Kasumi-1 (cell line): ENCODE results near the gene C17orf100.

Experiments
- DNase-seq, 2 experiments: peaks; one replicate each; lab custom pipeline; 2025; lab: John Stamatoyannopoulos, UW

Gene C17orf100

DNA sequence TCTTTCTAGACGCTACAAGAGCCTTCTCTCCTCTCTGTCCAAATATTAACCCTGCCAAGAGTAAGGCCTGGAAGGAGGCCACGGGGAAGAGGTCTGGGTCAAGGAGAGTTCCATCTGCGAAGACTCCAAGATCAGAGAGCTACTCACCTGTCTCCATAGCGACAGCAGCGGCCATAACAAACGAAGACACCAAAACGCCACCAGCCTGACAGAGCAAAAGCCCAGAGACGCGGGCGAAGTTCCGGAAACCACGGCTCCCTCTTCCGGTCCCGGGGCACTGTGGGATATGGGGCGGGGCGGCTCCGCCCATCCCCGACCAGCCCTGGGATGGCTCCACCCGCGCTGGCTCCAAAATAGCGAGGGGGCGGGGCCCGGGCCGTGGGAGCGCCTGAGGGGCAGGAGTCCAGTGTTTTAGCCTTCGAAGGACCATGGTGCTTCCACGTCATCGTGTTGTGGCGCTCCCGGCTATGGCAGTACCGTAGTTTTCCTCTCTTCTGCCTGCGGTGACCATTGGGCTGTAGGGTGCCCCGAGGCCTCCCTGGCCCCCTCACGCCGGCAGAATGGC lies at the start of gene C17orf100, which contains the start of gene MED31:
TSS of gene C17orf100 (plus strand) at position 409 of the 565 bp plus-strand sequence. CDS start at position 561, 152 bp downstream.
TSS of gene MED31 (minus strand) at position 252 of the 565 bp plus-strand sequence. CDS start at position 175, 77 bp downstream.
- DNase-seq = peak; percentile 70 to 75

DNA sequence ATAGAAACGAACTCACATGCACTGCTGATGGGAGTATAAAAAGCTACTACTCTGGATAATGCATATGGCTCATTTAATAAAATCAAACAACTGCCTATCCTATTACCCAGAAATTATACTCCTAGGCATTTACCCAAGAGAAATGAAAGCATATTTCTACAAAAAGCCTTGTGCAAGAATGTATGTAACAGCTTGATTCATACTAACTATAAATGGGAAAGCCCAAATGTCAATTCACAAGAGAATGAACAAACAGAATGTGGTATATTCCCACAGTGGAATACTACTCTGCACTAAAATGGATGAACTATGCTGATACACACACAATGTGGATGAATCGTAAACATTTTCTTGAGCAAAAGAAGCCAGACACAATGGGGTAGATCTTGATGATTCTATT lies 49.4 kb upstream of the C17orf100 start:
- no peak for DNase-seq

DNA sequence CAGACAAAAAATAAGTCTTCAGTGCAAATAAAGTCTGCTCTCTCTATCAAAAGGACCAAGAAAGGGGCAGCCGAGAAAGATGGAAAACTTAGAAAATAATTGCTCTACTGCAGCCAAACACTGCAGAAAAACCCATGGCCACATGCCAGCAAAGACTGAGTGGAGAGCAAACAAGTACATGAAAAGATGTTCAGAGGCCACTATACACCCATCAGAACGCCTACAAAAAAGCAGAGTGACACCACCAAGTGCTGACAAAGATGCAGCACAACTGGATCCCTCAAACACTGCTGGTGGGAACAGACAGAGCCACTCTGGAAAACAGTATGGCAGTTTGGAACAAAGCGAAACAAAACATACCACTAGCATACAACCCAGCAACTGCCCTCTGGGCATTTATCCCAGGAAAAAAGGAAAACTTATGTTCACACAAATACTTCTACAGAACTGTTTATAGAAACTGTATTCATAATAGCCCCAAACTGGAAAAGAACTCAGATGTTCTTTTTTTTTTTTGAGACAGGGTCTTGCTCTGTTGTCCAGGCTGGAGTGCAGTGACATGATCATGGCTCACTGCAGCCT lies 47.7 kb upstream of the C17orf100 start:
- DNase-seq = no peak

DNA sequence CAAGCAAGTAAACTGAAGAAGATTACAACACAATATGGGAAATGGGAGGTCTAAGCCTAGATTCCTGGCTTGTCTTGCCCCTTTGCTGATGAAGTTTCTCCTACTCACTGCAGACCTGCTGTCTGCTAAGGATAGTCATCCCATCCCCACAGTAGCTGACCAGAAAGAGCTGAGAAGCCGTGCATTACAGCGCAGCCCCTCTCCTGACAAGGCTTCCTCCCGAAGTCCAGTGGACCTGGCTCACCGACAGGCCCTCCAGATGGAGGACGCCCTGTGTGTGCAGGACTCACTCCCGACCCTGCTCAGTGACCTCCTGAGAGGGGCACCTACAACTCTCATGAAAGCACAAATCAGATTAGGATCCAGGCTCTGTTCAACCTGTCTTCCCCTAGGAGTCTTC lies 46.4 kb upstream of the C17orf100 start:
- DNase-seq = no peak

DNA sequence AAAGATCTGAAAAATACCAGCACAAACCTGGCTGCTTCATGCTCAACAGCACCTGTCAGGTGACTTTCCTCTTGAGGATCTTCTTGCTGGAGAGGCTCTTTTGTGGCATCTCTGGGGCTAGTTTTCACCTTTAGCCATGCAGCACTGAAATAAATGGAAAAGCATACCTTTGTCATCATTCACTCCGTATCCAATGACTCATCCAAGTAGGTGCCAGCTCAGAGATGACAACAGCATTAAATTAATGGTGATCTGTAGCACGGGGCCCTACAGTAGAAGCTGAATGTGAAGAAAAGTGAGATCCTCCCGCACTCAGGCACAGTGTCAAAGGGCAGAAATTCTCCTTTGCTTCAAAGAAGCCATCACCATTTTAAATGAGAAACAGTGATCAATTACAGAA lies 43.2 kb upstream of the C17orf100 start:
- DNase-seq = no peak

DNA sequence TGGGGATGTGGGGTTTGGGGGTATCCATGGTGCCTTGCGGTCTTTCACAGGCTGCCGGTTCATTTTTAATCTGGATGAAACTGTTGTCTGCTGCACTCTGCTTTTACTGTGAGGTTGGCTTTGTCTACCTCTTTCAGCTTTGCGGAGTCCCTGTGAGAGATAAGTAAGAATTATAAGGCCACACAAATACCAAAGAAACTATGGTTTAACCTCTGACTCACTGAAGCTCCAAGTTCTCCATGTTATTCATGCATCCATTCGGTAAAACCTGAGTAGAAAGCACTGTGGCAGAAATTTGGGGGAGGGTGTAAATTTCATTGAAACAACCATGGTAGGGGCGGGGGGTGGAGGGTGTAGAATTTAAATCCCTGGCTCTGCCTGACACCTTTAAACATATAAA lies 41.6 kb upstream of the C17orf100 start:
- DNase-seq = no peak

DNA sequence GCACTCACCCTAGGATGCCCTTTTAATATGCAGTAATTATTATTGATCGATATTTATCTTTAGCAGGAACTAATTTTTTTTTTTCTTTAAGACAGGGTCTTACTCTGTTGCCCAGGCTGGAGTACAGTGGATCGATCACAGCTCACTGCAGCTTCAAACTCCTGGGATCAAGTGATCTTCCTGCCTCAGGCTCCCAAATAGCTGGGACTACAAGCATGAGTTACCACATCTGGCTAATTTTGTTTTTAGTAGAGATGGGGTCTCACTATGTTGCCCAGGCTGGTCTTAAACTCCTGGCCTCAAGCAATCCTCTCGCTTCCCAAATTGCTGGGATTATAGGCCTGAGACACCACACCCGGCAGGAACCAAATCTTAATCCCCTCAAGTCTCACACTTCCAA lies 40.3 kb upstream of the C17orf100 start:
- DNase-seq = no peak

DNA sequence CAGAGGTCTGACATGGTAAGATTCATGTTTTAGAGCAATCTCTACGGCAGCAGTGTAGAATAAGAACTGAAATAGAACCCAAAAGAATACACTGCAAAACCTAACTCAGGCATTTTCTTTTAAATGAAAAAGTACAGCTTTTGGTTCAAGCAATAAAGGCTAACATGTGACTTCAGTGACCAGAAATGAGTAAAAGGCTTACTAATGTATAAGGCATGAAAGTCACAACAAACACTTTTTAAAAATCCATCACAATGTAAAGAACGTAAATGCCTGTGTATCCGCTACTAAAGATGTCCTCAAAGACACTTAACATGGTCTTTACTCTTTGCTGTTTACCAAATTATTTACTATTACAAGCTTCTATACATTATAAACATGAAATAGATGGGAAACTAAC lies 27.6 kb upstream of the C17orf100 start:
- DNase-seq = no peak

DNA sequence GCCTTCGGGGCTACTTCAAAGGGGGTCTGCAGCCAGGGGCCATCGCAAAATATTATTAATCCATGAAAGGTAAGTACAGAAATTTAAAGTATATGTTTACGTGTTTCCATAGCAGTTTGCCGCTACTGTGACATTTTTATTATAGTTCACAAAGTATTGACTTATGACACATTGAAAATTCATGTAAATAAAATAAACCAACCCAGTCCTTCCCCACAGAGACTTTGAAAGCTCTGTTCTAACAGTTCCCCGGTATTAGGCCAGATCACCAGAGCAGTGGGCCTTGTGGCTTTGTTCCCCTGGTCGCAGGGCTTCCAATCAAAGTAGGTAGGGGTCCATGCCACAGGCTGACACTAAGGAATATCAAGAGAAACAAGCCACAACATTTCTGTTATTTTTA lies 24.9 kb upstream of the C17orf100 start:
- DNase-seq = no peak

DNA sequence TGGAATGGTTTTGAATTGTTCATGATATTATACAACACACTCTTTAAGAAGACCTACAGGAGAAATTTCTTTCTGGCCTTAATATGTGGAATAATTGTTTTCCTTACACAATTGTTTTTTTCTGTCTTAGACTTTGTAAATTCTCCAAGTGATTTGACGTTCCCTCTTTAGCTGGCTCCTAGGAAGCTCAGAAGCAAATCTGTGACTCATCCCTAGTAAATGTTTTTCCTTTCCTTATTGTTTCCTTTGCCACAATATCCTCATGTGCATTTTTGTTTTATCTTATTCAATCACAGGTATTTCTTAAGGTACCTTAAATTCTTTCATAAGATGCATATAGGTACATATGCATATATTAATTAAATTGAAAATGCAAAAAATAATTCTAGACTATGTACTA lies 24.5 kb upstream of the C17orf100 start:
- no peak for DNase-seq

DNA sequence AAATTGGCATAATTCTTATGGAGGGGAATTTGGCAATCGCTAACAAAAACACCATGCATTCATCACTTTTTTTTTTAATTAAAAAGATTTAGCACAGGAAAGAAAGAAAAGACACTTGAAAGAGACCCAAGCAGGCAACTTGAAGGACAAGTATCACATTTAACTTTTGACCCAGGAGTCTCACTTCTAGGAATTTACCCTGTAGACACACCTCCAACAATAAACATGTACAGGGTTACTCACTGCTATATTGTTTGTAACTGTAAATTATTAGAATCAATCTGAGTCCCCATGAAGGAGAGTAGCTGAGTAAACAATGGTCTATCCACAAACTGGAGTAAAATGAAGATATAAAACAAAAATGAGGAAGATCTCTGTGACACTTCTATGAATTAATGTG lies 21.2 kb upstream of the C17orf100 start:
- no peak for DNase-seq

DNA sequence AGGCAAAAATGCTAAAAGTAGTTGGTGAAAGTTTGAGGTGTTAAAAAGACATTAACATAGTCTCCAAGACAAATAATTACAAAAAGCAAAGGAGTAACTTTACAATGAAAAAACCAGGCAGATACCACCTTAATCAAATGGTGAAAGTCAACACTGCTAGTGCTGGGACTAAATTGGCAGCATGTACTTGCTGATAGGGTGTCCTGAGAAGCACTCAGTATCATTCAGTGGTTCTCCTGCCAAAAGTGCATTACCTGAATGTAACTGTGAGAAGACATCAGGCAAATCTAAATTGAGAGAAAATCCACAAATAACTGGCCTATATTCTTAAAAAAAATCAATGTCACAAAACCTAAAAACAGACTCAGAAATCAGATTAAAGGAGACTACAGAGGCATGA lies 19.0 kb upstream of the C17orf100 start:
- DNase-seq = no peak

DNA sequence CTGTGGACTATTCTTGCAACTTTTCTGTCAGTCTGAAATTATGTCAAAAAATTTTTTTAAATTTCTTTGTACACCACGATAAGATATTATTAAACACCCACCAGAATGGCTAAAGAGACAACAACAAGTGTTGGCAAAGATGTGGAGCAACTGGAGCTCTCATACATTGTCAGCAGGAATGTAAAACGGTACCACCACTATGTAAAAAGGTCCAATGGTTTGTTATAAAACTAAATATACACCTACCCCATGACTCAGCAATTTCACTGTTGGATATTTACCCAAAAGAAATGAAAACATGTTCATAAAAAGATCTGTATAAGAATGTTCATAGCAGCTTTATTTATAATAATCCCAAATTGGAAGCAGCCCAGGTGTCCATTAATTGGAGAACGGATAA lies 18.3 kb upstream of the C17orf100 start:
- DNase-seq = no peak

DNA sequence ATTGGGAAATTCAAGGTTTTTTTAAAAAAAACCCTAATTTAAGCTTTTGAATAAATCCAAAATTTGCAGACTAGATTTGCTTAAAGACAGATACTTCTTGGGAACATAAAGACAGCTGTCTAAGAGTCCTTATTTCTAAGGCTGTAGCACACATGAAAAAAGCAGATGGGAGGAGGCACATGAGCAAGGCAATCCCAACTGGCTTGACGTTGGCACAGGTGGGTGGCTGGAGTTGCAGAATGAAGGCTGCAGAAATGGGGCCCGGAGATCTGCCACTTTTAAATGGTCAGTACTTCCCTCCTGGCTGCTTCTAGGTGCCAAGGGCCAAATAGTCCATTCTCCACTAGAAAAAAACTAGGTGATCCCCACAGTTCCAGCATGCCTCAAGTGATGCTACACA lies 15.5 kb upstream of the C17orf100 start:
- no peak for DNase-seq

DNA sequence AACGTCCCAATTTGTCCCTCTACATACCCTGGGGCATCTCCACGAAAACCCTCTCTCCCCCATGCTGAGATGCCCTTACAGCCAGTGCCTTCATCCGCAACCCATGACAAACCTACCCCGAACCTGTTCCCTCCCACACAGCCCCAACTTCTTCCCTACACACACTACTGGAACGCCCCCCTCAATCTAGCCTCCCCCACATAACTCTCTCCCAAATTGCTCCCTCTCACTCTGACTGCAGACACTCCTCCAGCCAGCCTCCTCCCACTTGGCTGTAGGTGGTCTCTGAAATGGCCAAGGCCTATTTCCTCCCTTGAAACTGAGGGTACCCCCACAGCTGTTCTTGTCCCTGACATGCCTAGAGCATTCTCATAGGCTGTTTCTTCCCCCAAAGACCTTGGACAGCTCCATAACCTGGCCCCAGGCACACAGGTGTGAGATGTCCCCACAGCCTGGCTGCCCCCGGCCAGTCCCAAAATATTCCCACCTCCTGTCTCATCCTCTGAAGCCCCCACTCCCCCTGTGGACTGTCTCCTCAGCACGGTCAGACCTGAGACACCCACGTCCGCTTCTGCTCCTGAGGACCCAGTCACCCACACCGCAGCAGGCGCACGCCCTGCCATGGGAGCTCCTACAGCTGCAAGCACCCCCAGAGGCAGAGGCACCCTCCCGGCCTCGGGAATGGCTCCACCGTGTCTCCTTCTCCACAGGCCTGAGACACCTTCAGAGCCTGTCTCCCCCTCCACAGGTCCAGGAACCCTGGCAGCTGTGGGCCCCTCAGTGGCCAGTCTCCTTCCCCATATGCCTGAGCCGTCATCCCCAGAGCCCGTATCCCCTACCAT lies 14.7 kb upstream of the C17orf100 start:
- DNase-seq = no peak

DNA sequence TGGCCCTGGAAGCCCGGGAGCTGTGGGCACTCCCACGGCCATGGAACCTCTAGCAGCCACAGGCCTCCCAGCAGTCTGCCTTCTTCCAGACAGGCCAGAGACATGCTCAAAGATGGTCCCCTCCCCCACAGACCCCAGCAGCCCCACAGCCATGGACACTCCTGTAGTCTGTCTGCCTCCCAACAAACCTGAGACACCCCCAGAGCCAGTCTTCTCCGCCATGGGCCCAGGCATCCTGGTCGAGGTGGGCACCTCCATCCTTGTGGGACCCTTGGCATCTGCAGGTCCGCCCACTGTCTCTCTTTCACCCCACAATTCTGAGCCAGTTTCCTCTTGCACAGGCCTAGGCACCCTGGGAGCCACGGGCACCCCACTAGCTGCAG lies 14.1 kb upstream of the C17orf100 start:
- no peak for DNase-seq

DNA sequence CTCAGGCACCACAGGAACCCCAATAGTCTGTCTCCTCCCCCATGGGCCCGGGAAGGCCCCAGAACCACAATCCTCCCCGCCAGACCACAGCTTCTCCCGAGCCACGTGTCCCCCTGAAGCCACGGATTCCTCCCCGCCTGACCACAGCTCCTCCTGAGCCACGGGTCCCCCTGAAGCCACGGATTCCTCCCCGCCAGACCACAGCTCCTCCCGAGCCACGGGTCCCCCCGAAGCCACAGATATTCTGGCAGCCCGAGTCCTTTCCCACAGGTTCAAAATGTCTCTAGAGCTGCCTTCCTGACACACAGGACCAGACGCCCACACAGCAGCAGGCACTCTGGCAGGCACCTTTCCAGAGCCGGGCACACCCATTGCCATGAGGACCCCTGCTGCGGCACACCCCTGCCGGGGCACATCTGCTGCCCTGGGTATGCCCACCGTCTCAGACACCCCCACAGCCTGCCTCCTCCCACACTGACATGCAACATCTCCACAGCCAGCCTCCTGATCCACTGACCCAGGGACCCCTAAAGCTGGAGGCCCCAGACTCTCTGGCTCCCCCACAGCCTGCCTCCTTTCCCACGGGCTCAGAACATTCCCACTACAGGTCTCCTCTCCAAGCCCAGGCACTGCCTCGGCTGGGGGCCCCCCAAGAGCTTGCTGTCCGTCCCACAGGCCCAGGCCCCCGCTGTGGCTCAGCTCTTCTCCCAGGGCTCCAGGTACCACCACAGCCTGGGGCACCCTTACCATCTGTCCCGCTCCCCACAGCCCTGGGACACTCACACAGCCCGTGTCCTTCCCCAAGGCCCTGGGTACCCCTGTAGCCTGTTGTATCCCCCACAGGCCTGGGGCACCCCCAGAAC lies 13.3 kb upstream of the C17orf100 start:
- DNase-seq = no peak

DNA sequence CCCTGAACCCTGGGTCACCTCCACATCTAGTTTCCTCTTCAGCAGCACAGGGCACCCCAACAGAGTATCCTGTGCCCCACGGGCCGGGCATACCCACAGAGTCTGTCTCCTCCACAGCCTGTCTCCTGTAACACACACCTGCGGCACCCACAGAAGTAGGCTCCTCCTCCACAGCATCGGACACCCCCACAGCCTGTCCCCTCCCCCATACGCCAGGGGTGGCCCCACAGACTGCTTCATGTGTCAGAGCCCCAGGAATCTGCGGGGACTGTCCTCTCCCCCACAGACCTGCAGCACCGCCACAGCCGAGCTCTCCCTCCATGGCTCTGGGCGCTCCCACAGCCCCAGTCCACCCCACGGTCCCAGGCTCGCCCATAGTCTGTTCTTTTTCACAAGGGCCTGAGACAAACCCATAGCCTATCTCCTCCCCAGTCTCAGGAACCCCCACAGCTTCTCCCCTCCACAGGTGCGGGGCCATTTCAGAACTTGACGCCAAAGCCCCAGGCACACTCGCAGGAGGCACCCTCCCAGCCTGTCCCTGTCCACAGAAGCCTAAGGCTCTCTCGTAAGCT lies 12.5 kb upstream of the C17orf100 start:
- no peak for DNase-seq

DNA sequence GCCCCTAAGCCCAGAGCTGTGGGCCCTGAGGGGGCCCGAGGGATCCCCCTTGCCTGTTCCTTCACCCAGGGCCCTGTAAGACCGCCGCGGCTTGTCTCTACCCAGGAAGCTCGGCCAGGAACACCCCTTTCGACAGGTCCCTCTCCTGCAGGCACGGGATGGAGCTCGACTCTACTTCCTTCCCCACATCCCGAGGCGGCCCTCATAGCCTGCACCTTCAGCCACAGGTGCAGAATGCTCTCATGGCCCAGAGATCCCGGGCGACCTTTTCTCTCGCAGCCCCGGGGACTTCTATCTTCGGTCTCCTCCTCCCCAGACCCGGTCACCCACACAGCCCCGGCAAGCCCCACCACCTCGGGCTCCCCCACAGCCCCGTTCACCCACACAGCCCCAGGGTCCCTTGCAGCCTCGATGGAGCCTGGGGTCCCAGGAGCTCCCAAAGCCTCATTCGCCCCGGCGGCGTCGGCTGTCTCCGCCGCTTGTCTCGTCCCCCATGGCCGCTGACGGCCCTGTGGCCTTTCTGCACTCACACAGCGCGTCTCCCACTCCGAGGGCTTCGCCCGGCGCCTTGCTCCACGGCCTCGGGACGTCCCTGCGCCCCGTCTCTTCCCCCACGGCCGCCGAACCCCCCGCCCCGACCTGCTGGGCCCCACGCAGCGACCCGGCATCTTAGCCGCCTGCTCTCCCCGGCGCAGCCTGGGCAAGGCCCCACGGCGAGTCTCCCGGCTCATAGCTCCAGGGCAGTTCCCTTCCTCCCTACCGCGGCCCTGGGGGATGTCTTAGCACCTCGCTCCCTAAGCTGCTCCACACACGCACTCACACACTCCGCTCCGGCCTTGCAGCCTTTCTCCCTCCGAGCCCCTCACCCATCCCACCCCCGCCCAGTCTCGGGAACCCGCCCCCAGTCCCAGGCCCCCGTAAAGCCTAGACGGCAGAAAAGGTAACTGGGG lies 11.7 kb upstream of the C17orf100 start:
- peak in 1 of 2 experiments; percentile 13 for DNase-seq

DNA sequence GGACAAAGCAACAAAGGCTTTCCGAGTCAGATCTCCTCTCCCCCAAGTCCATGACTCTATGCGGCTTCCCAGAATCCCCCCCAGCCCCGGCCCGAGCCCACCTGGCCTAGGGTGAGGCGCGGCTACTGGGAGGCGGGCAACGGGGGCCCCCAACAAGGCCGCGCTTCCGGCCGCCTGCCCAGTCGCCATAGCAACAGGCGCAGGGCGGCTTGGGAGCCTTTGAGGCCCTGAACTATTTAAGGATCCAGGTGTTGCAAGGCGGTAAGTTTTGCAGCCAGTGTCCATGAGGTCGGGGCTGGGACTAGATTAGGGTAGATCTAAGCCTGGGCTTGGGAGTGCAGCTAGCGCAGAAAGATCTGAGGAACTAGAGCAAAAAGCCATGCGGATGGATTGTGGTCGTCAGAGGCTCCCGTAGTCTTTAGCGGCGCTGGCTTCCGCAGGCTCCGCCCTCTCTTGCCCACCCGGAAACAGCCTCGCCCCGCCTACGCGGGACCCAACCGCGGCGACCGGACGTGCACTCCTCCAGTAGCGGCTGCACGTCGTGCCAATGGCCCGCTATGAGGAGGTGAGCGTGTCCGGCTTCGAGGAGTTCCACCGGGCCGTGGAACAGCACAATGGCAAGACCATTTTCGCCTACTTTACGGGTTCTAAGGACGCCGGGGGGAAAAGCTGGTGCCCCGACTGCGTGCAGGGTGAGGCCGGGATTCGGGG lies 10.9 kb upstream of the C17orf100 start, which contains the start of the genes KIAA0753 and TXNDC17:
TSS of gene KIAA0753 (minus strand) at position 176 of the 711 bp plus-strand sequence. CDS start 5,608 bp downstream, outside the sequence.
TSS of gene TXNDC17 (plus strand) at position 525 of the 711 bp plus-strand sequence. CDS start at position 548, 23 bp downstream.
- peak; percentile 66 to 70 for DNase-seq
